HG03460 (cell line): ENCODE measurements around the gene CC2D2A.
"Not testable (repeated sequence)": the region's sequence is repeated elsewhere in the genome, so short reads cannot be mapped to it uniquely, and the experiment has no call there.

Source experiments
- ATAC-seq: cut with Tn5 transposase; IDR thresholded peaks from one replicate; pipeline ENCODE4 v1.9.1; 2021; ENCODE audit not compliant: unreplicated experiment

CC2D2A gene

DNA sequence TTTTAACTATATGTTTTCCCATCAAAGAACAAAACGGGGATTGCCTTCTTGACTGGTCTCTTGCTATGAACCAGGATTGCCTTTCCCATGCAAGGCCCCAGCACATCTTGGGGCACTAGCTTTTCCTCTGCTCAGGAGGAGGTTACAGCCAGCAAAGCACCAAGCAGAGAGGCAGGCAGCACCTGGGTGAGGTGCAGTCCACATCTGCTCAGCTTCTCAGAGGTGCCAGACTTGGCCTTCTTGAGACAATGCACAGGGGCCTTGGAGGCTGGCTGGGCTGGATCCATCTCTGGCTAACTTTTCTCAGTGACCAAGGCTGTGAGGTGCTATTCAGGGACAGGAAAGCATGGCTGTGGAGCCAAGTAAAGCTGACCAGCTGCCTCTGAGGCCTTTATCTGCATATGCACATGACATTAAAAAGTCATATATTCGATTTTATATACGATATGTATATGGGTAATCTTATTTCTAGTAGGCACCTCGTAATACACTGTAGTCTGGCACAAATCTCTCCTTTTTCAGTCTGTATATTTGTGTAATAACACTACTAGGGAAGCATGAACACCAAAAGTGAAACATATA, 86.9 kb downstream of the CC2D2A start:
- ATAC-seq = no peak

DNA sequence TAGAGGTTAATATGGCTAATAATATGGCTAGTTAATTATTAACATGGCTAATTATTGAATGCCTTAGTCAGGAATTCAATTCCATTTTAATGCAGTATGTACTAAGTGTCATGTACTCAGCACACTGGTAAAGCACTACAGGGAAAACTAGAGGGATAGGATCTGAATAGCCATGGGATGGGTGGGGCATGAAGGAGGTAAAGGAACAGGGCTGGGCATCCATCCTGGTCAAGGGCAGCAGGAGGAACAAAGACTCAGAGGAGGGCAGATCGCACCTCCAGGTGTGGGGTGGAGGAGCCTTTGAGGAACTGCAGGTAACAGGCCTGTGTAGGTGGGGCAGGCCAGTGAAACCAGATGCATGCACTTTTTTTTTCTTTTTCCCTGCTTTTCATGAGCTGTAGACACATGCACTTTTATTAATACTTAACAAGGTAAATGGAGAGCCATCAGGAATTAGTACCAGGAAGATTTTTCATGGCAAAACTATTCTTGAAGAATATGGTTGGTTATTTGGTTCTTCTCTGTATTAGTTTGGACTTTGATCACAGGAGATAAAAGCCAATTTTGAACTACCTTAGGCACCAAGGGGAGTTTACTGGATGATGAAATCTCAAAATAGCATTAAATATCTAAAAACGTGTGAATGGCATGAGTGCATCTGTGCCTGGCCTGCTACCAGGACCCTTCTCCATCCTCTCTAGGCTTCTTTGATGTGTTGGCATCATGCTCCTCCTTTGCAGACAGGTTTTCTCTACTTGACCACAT, 88.3 kb downstream of the CC2D2A start:
- ATAC-seq = no peak

DNA sequence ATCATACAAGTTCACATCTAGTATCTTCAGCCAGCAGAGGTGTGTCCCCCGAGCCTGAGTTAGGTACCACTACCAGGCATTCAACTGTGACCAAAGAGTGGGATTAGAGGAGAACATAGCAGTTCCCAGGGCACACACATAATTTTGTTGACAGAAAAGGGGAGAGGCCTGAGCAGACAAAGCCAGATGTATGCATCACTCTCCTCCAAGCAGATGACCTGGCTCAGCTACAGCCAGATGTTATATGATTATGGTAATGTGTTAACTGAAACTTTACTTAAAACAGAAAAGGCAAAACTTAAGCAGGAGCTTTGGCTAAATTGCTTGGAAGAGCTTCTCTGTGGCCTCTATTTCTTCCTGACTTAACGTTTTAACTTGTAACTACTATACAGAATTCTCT, 88.9 kb downstream of the CC2D2A start:
- ATAC-seq = no peak

DNA sequence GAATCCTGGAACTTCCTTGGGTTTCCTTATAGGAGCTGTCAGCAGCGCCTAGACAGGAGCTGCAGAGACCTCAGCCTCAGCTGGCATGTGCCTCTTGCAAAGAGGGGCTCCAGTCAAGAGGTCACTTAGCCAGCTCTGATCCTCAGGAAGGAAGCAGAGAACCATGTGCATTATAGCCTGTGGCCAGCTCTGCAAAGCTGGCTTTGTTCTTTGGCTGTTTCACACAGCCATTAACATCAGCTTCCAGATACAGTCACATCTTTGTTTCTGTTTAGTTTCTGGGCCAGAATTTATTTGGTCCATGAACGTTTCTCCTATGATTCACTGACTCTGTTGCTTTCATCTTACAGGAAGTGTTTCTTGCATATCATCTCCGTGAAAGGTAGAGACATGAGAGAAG, 92.4 kb downstream of the CC2D2A start:
- no peak for ATAC-seq

DNA sequence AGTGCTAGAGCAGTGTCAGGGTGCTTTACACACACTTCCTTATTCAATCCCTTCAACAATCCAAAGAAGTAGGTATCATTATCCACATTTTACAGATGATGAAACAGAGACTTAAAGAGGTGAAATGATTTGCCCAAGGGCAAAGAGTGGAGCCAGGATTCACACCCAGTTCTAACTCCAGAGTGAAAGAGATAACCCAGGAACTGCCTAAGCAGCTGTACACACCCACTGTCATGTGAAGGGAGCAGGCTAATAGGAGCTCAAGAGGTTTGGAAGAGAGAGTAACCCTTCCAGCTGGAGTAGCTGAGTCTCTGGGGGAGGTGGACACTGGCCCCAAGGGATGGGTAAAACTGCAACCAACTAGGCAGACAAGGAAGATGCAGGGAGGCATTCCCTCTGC, 92.9 kb downstream of the CC2D2A start:
- no peak for ATAC-seq

DNA sequence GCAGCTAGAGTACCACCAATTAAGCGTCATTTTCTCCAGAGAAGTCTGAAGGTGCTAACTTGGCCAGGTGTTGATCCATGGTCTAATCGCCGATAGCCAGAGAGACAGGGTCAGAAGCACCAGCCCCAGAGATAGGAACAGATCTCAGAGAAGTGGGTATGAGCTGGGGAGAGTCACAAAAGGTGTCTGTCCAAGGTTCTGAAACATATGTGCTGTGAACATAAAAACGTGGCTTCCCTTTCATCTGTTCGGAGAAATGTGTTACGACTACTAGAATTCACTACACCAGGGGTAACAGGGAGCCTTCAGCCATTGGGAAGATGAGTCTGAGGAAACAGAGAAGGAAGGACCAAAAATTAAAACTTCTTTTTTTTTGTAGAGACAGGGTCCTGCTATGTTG, 94.2 kb downstream of the CC2D2A start:
- ATAC-seq = no peak

DNA sequence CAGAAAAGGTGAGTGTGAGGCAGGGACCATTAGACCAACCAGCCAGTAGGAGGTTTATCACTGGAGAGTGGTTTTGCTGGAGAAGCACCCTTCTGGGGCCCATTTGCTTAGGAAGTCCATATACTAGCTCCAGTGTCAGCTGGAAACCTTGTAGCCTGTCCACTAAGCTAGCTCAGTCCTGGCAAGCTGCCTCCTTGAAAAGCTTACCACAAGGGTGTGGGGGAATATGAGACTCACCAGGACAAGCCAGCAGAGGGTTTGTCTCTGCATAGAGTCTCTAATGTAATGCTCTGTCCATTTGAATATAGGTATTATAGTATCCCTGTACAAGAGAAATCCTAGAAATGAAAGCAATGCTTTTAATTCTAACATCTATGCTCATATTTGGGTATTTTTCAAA, 99.1 kb downstream of the CC2D2A start:
- ATAC-seq = no peak

DNA sequence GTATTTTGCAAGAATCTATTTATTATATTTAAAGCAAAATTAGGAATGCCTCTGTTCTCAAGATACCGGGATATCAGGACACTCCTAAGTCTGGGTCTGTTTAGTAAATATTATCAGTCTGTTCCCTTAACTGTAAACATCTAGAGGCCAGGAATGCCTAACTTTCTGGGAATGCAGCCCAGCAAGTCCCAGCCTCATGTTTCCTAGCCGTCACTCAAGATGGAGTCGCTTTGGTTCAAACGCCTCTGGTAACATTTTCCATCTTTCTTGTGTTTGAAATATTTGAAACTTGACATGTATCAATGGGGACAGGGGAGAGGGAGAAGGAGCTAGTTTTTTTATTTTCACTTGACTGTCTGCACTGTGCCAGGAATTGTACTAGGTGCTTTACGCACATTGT, 100.1 kb downstream of the CC2D2A start:
- no peak for ATAC-seq

DNA sequence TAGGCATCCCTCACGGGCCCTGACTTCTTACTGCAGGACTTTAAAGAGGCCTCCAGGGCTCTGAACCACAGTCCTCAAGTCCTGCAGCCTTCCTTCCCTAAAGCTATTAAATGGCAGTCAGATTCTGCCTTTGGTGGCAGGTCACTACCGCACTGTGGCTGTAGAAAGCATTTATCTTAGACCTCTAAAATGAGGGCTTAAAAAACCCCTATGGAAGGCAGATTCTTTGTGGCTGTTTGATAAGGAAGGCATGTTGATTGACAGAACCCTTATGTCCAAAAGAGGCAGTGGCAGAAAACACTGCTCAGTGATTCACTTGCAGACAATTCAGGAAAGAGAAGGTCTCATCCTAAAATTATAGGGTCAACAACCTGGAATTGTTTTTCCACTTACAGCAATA, 106.3 kb downstream of the CC2D2A start:
- ATAC-seq = no peak

DNA sequence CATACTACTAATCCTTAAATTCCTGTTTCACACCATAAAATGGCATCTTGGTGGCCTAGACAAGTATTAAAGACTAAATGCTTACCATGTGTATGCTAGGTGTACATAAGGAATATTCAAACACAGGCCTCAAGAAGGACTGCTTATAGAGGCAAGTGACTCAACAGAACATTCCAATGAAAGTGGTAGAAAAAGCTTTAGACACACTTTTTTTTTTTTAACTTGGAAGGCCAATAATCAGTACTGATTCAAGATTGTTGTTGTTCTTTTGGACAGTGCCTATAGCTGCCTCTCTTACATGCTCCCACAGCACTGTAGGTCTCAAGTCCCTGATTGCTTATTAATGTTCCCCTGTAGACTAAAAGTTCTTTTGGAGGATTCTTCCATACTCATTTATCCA, 107.8 kb downstream of the CC2D2A start:
- ATAC-seq = no peak

DNA sequence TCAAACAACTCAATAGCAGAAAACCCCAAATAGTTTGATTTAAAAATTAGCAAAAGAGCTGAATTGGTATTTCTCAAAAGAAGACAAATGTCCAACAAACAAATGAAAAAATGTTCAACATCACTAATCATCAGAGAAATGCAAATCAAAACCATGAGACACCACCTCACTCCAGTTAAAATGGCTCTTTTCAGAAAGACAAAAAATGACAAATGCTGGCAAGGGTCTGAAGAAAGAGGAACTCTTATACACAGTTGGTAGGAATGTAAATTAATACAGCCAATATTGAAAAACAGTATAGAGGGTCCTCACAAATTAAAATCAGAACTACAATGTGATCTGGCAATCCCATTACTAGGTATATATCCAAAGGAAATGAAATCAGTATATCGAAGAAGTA, 115.1 kb downstream of the CC2D2A start:
- ATAC-seq = no peak

DNA sequence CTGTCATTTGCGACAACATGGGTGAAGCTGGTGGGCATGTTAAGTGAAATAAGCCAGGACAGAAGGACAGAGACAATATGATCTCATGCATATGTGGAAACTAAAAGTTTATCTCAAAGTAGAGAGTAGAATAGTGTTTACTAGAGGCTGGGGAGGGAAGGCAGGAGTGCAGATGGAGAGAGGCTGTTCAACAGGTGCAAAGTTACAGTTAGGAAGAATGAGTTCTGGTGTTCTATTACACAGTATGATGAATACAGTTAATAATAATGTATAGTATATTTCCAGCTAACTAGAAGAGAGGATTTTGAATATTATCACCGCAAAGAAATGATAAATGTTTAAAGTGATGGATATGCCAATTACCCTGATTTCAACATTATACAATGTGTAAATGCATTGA, 115.6 kb downstream of the CC2D2A start:
- ATAC-seq = no peak

DNA sequence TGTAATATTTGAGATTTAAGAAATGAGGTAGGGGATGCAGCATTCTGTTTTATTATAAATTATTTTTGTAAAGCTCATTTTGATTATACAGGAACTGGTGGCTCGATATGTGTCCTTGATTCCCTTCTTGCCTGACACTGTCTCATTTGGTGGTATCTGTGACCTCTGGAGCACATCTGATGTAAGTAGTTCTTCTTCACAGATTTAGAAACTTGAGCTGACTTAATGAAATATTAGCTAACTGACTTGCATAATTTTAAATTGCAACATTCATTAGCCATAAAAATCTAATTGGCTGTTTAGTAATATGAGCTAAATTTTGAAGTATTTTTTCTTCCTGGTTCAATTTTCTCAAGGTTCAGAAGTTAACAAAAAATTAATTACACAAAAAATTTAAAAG, 116.4 kb downstream of the CC2D2A start:
- ATAC-seq = no peak

DNA sequence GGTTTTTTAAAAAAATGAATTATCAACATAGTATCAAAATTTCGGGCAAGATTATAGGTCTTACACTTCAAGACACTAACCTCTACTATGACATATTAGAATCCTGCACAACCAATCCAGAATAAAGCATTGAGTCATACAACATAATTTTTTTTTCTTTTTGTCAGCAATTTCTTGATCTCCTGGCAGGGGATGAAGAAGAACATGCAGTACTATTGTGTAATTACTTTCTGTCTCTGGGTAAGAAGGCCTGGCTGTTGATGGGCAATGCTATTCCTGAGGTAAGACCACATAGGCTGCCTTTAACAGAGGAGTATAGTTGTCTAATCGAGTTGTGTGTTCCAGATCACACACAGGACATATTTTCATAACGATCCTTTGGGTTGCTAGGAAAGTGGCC, 118.0 kb downstream of the CC2D2A start:
- ATAC-seq = no peak

DNA sequence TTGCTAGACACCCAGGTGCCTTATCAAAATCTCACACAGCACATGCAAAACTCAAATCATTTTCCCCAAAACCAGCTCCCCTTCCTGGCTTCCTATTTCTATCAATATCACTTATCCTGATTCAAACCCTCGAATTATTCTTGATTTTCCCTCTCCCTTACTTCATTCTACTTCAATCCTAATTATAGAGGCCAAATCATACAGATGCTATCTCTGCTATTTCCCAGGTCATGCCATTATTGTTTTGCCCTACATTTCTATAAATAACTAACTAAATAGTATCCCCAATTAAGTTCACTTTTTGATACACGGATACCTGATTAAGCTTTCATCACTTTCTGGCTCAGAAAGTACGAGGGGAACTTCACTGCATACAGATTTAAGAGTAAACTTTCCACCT, 123.1 kb downstream of the CC2D2A start:
- no peak for ATAC-seq

DNA sequence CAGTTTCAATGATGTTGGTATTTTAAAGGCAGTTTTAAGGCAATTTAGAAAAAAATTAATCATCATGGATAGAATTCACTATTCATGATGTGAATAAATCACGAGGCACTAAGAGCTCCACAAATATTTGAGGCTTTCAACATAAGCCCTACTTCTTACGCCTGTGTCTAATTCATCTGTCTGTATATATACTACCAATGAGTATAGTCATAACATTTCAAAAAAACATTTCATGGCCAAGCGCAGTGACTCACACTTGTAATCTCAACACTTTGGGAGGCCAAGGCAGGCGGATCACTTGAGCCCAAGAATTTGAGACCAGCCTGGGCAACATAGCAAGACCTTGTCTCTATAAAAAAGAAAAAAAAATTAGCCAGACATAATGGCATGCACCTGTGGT, 129.0 kb downstream of the CC2D2A start:
- ATAC-seq = no peak

DNA sequence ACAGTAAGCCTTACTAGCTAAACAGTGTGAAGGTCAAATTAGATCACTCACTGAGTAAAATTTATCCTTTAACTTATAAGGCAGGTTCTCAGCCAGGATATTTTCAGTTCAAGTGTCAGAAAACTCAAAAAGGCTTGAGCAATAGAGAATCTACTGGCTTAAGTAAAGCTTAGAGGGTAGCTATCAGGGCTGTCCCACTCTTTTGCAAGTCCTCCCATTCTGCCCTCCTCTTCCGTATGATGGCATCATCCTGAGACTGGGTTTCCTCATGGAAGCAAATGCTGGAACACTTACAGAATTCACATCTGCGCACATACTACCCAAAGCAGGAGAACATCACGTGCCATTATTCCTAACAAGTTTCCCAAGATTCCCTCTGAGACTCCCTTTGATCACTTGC, 130.5 kb downstream of the CC2D2A start:
- no peak for ATAC-seq

DNA sequence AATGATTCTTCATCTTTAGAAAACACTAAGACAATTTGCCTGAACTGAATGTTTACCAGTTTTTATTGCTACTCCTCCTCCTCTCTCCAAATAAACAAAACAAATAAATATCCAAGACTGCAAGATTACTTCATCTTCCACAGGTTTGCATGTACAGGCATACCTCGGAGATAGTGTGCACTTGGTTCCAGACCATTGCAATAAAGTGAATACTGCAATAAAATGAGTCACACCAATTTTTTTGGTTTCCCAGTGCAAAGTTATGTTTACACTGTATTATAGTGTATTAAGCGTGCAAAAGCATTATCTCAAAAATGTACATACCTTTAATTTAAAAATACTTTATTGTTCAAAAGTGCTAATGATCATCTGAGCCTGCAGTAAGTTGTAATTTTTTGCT, 132.2 kb downstream of the CC2D2A start:
- no peak for ATAC-seq

DNA sequence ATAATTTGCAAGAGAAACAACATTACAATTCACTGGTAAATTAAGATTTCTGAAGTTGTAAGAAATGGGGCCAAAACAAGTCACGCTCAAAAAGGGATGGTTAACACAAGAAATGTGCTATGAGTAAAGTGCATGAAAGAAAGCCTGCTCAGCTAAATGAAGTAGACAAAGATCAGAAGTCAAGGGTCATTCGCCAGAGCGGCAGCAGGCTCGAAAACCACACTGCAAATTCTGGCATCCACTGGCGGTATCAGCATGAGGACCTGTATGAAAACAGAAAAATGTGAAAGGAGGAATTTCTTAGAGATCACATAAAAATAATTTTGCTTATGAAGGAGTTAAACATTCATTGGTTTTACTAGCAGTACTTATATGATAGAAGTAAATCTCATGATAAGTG, 135.9 kb downstream of the CC2D2A start:
- ATAC-seq = no peak

DNA sequence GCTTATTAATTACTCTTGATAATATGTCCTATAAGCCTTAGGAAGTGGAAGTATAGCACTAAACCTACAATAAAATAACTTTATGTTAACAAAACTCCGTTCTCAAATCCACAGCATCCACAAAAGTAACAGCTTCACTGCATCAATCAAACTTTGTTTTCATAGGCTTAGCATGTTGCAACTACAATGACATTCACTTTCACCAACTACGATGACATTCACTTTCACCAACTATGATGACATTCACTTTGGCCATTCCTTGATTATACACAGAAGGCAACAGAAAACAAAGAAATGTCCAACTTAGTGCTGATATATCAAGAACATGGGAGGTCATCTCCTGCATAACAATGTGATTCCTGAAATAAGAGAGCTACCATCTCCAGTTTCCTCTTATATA, 141.2 kb downstream of the CC2D2A start:
- no peak for ATAC-seq

DNA sequence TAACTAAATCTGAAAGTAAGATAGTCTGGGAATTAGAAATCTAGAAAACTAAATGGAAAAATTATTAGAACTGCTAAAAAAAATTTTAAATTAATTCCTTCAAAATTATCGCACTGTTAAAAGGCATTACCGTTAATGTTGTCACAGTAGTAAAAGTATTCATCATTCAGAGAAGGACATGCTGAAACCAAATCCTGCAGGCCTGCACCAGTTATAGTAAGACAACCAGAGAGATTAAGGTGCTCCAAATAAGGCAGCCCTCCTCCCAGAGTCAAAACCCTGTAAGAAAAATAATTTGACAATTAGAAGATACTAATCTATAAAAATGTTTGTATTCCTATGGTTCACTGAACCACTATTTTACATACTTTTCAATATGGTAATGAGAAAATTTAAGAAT, 142.5 kb downstream of the CC2D2A start:
- ATAC-seq = no peak

DNA sequence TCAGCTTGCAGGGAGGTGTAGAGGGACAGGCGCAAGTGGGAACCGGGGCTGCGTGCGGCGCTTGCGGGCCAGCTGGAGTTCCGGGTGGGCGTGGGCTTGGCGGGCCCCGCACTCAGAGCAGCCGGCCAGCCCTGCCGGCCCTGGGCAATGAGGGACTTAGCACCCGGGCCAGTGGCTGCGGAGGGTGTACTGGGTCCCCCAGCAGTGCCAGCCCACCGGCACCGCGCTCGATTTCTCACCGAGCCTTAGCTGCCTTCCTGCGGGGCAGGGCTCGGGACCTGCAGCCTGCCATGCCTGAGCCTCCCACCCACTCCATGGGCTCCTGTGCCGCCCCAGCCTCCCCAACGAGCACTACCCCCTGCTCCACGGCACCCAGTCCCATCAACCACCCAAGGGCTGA, 145.2 kb downstream of the CC2D2A start:
- not testable (repeated sequence) for ATAC-seq

DNA sequence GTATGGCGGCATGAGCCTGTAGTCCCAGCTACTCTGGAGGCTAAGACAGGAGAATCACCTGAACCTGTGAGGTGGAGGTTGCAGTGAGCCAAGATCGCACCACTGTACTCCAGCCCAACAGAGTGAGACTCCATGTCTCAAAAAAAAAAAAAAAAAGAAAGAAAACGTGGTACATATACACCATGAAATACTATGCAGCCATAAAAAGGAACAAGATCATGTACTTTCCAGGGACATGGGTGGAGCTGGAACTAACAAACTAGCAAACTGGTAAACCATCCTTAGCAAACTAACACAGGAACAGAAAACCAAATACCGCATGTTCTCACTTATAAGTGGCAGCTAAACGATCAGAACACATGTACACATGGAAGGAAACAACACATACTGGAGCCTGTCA, 147.7 kb downstream of the CC2D2A start:
- not testable (repeated sequence) for ATAC-seq
